SU-DHL-6 (cell line): ENCODE measurements around the gene B3GALT6.

Source experiments
- H2AFZ ChIP-seq: fragments of 200-600 bp; sonication (generic); 2 replicates; pipeline ENCODE4 v1.6.1; 2014; ENCODE audit warnings: low read depth, mild to moderate bottlenecking, moderate library complexity, mixed read lengths, antibody characterized with exemption, low read length; ENCODE audit not compliant: severe bottlenecking
- H3F3A ChIP-seq: fragments of 200-600 bp; shearing (Covaris generic); 2 replicates; pipeline ENCODE4 v1.6.0; 2016; ENCODE audit warnings: antibody characterized with exemption, mild to moderate bottlenecking; ENCODE audit not compliant: insufficient read depth
- H3K27ac ChIP-seq: fragments of 200-600 bp; sonication (generic); 2 replicates; pipeline ENCODE4 v1.5.1; 2016; ENCODE audit warnings: low read depth, mild to moderate bottlenecking, low read length, moderate library complexity, mixed read lengths
- H3K27me3 ChIP-seq: fragments of 200-600 bp; sonication (generic), shearing (Covaris generic); 2 replicates; pipeline ENCODE4 v1.6.0; 2014; ENCODE audit warnings: mild to moderate bottlenecking, low read length
- H3K36me3 ChIP-seq: fragments of 200-600 bp; sonication (generic); 2 replicates; pipeline ENCODE4 v1.6.1; 2014; ENCODE audit warnings: mild to moderate bottlenecking, low read length, mixed read lengths
- H3K4me2 ChIP-seq: fragments of 300-600, 200-600 bp; shearing (Covaris generic), sonication (generic); 2 replicates; pipeline ENCODE4 v1.6.0; 2014; ENCODE audit warnings: low read length, low read depth, mild to moderate bottlenecking; ENCODE audit not compliant: poor library complexity, severe bottlenecking
- H3K4me3 ChIP-seq: fragments of 200-600 bp; sonication (generic); 2 replicates; pipeline ENCODE4 v1.5.1; 2014; ENCODE audit warnings: antibody characterized with exemption, low read length, mild to moderate bottlenecking, mixed read lengths; ENCODE audit not compliant: insufficient read depth, poor library complexity, severe bottlenecking
- H3K79me2 ChIP-seq: fragments of 200-600 bp; sonication (generic); 2 replicates; pipeline ENCODE4 v1.6.1; 2014; ENCODE audit warnings: mild to moderate bottlenecking, low read length, moderate library complexity; ENCODE audit not compliant: insufficient read depth
- H3K9ac ChIP-seq: fragments of 200-600 bp; sonication (generic); 2 replicates; pipeline ENCODE4 v1.7.0; 2014; ENCODE audit warnings: mild to moderate bottlenecking, low read length
- H3K9me2 ChIP-seq: fragments of 200-600 bp; sonication (generic); replicated peaks from 2 replicates; pipeline ENCODE4 v1.6.1; 2014; ENCODE audit warnings: low read length; ENCODE audit not compliant: insufficient read depth
- H3K9me3 ChIP-seq: fragments of 200-600 bp; sonication (generic); 2 replicates; pipeline ENCODE4 v1.6.1; 2014; ENCODE audit warnings: low read length, mixed read lengths; ENCODE audit not compliant: insufficient read depth
- H4K20me1 ChIP-seq: fragments of 200-600 bp; sonication (generic); 2 replicates; pipeline ENCODE4 v1.6.1; 2014; ENCODE audit warnings: low read depth, mild to moderate bottlenecking, antibody characterized with exemption, low read length, moderate library complexity, mixed read lengths
- CTCF ChIP-seq: fragments of 200-600 bp; sonication (generic); IDR thresholded peaks from one replicate; pipeline ENCODE4 v1.5.1; 2017; ENCODE audit warnings: antibody characterized with exemption, mild to moderate bottlenecking, low read length, moderate library complexity; ENCODE audit not compliant: insufficient read depth, poor library complexity, severe bottlenecking
- EZH2phosphoT487 ChIP-seq: fragments of 200-600 bp; sonication (generic), shearing (Covaris generic); conservative IDR thresholded peaks from 2 replicates; pipeline ENCODE4 v1.6.1; 2018; ENCODE audit warnings: mild to moderate bottlenecking, antibody characterized with exemption, low read length, moderate library complexity, mixed read lengths

The B3GALT6 gene

DNA sequence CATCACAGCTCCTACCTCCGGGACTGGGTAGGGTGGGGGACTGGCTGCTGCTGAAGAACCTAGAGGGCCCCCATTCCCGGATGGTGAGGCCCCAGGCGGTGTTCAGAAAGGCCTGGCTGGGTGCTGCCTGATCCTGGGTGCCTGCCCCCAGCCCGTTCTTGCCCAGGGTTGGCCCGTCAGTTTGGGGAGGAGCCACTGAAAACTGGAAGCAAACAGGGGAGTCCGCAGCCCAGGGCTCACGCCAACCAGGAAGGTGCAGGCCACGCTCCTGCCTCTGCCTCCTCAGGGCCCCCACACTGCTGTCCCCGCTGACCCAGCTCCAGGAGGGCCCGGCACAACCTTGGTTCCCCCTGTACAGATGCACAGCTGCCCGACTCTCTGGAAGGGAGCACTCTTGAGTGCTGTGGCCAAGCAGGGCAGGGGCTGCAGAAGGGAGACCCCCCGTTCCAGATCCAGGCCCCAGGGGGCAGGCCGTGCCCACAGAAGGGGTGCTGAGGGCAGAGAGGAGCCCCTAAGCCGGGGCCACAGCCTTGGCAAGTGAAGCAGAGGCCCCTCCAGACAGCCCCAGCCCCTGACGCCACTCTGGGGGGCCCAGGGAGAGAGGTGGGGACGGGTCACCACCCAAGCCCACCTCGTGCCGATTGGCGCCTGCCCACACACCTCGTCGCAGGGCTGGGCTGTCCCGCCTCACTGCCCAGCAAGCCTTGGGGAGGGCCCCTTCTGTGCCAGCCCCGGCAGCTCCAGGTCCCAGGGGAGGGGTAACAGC, 9.0 kb downstream of the B3GALT6 start:
- H3K9me2 ChIP-seq, result no peaks in the 10 kb centered on the region
- H4K20me1 ChIP-seq, result no peaks in the 10 kb centered on the region
- H2AFZ ChIP-seq, result no peak overlapping the region
- H3F3A ChIP-seq, result no peaks in the 10 kb centered on the region
- no peaks in the 10 kb centered on the region for H3K36me3 ChIP-seq
- H3K4me2 ChIP-seq, result no peak overlapping the region
- no peaks in the 10 kb centered on the region for H3K9me3 ChIP-seq
- no peaks in the 10 kb centered on the region for H3K79me2 ChIP-seq
- H3K27me3 ChIP-seq, result no peaks in the 10 kb centered on the region
- no peak overlapping the region for H3K4me3 ChIP-seq
- H3K27ac ChIP-seq, result no peak overlapping the region
- H3K9ac ChIP-seq, result no peak overlapping the region
- TF ChIP-seq EZH2phosphoT487, result no peak
- no peak for TF ChIP-seq CTCF

GRCh38 chr1:1241588-1242219, 9.7 kb downstream of the B3GALT6 start:
- no peaks in the 10 kb centered on the region for H3K27me3 ChIP-seq
- no peaks in the 10 kb centered on the region for H3K9me2 ChIP-seq
- TF ChIP-seq CTCF (no peak), EZH2phosphoT487 (no peak)
- H3K4me3 ChIP-seq, result no peak overlapping the region
- no peak overlapping the region for H3K27ac ChIP-seq
- no peaks in the 10 kb centered on the region for H3K36me3 ChIP-seq
- H3F3A ChIP-seq, result no peaks in the 10 kb centered on the region
- no peaks in the 10 kb centered on the region for H3K79me2 ChIP-seq
- H3K4me2 ChIP-seq, result no peak overlapping the region
- H4K20me1 ChIP-seq, result no peaks in the 10 kb centered on the region
- H3K9ac ChIP-seq, result no peak overlapping the region
- no peak overlapping the region for H2AFZ ChIP-seq
- H3K9me3 ChIP-seq, result no peaks in the 10 kb centered on the region

DNA sequence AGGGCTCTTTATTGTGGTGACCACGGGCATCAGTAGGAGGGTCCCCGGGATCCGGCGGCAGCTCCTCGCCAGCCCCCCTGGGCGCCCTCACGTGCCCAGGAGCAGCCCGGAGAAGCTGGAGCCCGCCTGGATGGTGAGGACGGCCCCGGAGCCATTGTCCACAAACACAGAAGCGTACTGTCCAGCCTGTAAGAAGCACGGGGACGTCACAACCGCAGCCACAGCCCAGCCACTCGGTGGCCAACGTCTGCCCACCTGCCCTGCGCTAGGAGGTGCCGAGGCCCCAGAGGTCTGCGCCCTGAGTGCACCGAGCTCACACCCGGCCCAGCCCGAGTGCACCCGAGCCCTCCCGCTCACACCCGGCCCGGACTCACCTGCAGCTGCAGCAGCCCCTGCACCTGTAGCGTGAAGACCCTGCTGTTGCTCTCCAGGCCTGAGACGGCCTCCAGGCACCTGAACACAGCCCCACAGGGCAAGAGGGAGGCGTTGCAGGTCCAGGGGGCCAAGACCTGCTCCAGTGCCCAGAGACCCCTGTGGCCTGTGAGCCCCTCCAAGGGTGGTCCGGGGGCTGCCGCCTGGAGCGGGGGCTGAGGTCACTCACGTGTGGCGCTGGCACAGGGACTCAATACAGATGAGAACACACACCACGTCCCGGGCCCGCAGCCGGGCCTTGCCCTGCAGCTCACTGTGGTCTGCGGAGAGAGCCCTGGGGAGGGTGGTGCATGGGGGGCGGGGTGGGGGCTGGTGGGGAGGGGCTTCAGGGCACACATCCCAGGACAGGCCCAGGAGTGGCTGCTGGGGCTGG, 10.6 kb downstream of the B3GALT6 start:
- no peaks in the 10 kb centered on the region for H3F3A ChIP-seq
- no peak overlapping the region for H2AFZ ChIP-seq
- no peak overlapping the region for H3K4me3 ChIP-seq
- TF ChIP-seq CTCF (no peak), EZH2phosphoT487 (no peak)
- H3K9me3 ChIP-seq, result no peaks in the 10 kb centered on the region
- no peaks in the 10 kb centered on the region for H3K79me2 ChIP-seq
- no peak overlapping the region for H3K27ac ChIP-seq
- no peaks in the 10 kb centered on the region for H4K20me1 ChIP-seq
- no peak overlapping the region for H3K9ac ChIP-seq
- H3K36me3 ChIP-seq, result no peaks in the 10 kb centered on the region
- H3K9me2 ChIP-seq, result no peaks in the 10 kb centered on the region
- no peaks in the 10 kb centered on the region for H3K27me3 ChIP-seq
- H3K4me2 ChIP-seq, result no peak overlapping the region
